Activated CD4-positive, CD25-positive, alpha-beta regulatory T cell treated with anti-CD3 and anti-CD28 coated beads, Interleukin-2, amount 50 U/mL, for 24 hours (primary cell): Measurements from ENCODE around the gene CNTRL.

Experiments used
- ATAC-seq, 2 donors: fragments of 150-1000 bp; cut with Tn5 transposase; one replicate each; pipeline ENCODE4 v1.10.0; 2021; ENCODE audit warnings: mild to moderate bottlenecking in 1 of 2, moderate library complexity in 1 of 2

Gene CNTRL

DNA sequence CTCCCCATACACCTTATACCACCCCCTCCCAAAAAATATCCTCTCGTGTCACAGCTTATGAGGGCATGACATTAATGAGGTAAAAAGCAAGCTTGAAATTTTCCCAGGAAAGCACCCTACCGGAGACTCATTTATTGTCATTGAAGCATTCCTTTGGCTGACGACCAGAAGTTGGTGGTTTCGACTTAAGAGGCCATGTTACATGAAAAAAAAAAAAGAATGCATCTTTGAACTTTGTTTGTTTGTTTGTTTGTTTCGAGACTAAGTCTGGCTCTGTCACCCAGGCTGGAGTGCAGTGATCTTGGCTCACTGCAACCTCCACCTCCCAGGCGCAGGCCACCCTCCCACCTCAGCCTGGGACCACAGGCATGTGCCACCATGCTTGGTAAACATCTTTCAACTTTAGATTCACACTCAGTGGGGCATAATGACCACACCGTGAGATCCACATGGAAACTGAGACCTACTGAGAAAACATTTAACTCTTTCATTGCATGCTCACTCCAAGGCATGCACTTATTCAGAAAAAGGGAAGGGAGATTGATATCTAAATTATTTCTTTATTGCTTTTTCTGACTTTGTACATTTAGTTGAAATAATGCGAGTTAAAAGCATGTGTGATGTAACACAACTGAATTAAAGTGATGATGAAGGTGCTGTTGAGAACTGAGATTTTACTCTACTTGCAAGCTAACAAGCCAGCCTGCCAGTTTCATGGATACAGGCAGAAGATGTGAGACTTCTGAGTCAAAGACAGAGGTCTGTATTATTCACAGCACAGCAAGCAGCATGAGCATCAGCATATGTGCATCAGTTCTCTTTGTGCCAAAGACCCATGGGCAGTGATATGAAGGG is 132.0 kb downstream of the CNTRL start:
- peak; percentile 44 to 64 for ATAC-seq

DNA sequence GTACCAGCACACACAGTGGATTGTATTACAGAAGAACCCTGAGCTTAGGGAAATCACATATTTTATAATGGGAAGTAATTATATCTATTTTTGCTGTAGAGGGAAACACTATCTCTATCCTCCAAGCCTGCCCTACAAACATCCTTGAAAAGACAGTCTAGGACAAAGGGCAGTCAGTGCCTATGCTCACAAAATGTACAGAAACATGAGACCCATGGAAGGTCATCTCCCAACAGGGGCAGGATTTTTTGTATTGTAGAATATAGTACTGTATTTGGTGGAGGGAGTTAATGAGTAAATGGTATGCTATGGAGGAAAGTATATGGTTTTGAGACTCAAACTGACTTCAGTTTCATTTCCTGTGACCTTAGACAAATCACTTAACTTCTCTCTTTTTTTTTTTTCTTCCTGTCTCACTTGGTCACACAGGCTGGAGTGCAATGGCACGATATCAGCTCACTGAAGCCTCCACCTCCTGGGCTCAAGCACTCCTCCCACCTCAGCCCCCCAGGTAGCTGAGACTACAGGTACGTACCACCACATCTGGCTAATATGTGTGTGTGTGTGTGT is 132.7 kb downstream of the CNTRL start:
- peak; percentile 74 for ATAC-seq

DNA sequence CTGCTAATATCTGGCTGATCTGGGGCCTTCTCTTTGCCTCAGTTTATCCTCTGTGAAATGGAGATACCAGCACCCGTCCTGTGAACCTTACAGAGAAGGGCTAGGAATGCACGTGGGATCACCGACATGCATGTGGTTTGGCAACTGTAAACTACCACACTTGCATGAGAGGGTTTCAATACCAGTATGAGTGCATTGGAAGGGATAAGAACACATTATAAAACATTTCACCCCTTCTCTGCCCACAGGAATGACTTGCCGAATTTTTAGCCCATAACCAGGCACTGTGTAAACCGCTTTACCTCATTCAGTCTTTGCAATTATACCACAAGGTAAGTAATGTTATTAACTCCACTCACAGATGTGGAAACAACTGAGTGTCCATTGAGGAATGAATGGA is 135.8 kb downstream of the CNTRL start:
- ATAC-seq = no peak

DNA sequence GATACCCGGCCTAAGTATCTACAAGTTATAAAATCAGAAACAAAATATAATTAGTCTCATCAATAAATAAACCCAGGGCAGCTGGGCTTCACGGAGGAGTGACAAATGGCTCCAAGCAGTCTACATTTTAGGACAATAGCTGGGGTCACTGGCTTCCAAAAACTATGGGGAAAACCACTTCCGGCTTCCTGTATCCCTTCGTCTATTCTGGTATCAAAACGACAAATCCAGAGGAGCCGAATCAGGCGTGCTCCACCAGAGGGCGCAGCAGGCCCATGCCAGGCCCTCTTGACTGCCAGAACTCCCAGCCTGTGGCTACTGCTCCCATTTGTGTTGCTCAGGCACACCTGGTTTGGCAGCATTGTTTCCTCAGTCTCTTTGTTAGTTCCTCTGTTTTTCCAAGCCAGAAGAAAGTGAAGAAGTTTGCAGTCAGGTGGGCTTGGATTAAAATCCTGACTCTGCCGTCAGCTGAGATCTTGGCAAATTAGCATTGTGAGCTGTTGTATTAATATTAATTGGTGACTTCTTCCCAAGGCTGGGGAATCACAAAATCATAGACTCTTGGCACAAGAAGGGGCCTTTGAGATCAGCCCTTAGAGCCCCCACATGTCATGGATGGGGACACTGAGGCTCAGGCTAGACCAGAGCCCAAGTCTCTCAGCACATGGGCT is 138.5 kb downstream of the CNTRL start:
- ATAC-seq = peak in 1 of 2 donors; percentile 66

DNA sequence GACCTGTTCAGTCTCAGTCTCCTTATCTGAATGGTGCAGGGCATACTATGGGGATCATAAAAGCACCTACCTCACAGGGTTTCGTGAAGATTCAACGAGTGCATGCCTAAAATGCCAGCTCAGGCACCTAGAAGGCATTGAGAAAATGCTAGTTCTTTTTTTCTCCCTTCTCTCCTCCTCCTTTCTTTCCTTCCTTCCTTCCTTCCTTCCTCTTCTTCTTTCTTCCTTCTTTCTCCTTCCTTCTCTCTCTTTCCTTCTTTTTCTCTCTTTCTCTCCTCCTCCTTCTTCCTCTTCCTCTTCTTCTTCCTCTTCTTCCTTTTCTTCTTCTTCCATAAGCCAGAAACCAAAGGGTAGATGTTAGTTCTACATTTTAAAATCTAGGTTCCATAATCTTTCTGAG is 139.2 kb downstream of the CNTRL start:
- ATAC-seq = no peak

DNA sequence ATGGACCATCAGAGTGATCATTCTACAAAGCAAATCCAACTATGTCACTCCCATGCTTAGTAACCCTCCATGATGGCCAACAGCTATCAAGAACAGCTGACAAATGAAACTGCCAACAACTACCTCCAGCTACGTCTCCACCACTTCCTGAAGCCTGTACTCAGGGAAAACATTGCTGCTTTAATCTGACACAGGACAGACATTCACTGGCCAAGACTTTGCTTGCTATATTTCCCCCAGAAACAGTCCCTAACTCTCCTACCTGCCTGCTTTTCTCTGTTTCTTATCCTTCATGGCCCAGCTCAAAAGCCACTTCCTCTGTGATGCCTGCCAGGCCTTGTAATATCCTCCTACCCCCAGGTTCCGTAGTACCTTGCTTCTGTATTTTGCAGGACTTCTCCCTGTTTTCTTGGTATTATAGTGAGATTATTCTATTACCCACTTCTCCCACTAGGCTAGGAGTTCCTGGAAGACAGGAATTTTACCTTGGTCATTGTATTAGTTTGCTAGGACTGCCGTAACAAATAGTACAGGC is 141.6 kb downstream of the CNTRL start:
- ATAC-seq = no peak

DNA sequence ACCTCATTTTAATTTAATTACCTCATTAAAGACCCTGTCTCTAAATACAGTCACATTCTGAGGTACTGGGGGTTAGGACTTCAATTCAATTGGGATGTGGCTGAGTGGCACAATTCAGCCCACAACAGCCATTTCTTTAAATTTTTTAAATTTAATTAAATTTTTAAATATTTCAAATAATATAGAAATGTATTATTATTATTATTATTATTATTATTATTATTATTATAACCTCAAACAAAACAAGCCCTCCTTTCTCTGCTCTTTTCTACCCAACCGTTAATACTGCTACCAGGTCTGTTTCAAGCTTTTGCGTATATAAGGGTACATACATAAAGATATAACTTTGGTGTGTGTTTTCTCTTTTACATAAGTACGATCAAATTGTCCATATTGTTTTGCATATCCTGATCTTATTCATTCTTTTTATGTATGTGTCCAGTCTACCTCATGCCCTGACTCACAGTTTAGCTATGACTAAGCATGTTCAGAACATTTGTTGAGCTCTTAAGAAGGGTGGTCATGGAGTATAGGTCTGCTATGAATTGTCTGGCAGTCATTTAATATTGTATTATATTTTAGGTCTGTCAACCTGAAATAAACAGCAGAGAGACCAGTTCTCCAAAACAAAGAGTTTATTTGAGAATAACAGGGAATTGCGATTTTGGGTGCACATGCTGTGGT is 143.0 kb downstream of the CNTRL start:
- ATAC-seq = peak; percentile 68 to 79

DNA sequence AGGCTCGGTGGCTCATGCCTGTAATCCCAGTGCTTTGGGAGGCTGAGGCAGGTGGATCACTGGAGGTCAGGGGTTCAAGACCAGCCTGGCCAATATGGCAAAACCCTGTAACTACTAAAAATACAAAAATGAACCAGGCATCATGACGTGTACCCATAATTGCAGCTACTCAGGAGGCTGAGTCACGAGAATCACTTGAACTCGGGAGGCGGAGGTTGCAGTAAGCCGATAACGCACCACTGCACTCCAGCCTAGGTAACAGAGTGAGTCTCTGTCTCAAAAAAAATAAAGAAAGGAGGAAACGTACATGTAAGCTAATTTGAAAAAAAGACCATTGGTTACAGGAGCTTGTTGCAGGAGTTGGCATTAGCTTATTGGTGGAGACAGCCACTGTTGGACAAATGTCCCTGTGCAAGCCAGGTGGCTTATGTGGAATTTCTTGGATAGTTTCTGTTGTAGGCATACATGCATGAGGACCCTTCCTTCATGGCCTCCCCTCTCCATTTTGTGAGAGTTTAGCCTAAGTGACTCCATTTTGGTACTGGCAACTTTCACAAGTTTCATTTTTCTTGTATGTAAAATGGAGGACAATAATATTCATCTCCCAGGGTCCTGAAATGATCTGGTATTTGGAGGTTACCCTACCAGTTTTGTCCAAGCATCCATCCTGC is 143.7 kb downstream of the CNTRL start:
- no peak for ATAC-seq

DNA sequence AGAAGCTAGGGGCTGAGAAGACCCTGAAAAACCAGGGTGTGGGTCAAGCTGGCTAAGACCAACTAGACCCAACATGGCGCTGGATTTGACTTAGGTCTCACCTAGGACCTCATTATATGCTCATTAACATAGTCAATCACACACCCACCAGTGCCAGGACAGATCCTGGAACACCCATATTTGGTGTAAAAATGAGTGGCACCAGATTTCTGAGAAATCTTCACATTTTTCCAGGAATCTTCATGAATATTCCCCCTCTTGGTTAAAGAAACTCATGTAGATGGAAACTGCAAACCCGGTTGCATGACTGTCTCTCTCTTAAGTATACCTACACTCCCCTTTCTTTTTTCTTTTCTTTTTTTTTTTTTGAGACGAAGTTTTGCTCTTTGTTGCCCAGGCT is 144.8 kb downstream of the CNTRL start:
- no peak for ATAC-seq

DNA sequence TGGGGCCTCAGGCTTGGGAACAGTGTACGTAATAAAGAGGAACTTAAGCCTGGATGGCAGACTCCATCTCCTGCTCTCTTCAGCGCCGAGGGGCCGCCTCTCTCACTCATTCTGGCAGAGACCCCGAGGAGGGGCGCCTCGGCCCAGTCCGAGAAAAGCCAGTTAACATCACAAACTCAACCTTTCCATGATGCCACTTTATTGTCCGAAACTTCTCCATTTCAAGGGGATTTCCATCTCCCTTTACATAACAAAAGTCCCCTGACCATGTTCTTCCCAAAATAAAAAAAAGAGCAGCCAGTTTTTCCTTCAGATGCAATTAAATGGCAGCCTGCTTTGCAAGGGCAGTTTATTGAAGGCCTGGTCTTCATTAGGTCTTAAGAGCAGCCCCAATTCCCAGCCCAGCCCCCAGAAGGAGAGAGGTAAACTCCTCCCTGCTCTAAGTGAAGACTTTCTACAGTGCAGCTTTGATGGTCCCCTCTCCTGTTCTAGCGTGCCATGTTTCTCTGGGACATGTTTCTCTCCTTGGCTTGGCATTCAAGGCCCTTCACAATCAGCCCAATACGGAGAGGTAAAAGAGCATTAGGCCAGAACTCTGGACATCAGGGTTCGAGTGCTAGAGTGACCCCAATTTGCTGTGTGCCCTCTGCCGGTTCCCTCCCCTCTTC is 146.4 kb downstream of the CNTRL start:
- no peak for ATAC-seq

DNA sequence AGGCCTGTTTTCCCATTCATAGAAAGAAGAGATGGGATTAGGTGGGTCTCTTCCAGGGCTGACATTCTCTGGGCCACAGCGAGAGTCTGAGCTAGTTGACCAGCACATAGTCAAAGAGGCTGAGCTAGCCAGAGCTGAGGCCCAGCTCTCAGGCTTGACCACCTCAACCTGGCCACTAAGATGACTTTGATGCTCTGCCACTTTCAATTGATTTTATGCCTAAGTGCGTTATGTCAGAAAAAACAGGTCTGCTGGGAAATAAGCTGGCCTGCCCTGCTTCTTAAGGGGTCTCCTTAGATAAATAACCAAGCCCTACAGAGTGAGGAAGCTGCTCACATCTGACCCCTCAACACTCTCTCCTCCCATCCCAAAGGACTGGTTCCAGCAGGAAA is 146.9 kb downstream of the CNTRL start:
- no peak for ATAC-seq

DNA sequence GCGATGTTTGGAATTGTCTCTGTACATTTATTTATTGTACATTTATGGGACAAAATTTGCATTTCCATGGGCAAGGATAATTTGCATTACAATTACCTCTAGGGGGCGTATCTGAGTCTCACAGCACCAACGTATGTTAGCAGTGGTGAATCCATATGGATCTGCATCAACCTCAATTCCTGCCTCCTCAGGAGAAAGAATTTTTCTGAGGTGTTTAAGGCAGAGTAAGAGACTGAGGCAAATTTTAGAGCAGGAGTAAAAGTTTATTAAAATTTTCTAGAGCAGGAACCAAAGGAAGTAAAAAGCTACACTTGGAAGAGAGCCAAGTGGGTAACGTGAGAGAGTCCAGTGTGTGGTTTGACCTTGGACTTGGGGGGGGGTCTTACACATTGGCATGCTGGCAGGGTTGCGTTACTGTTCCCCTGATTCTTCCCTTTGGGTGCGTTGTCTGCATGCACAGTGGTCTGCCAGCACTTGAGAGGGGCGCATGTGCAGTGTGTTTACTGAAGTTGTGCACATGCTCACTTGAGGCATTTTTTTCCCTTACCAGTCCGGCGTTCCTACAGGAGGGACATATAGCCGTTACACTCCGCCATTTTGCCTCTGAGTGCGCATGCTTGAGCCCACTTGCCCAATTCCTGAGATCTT is 147.9 kb downstream of the CNTRL start:
- no peak for ATAC-seq

DNA sequence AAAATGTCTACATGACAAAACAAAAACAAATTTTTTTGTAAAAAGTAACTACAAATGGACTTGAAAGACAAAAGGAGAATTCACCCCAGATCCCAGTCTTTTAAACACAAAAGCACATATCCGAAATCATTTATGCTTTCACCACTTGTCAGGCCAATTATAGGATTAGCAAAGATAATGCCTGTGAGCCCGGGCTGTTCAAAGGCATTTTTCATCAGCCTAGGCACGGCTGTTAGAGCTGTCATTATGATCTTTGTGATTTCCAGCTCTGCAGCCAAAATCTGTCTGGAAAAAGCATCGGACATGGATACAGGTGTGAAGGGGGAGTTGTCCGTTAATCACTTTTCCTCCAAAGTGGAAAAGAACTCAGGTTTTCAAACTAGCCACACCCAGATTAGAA is 150.5 kb downstream of the CNTRL start:
- ATAC-seq = no peak

DNA sequence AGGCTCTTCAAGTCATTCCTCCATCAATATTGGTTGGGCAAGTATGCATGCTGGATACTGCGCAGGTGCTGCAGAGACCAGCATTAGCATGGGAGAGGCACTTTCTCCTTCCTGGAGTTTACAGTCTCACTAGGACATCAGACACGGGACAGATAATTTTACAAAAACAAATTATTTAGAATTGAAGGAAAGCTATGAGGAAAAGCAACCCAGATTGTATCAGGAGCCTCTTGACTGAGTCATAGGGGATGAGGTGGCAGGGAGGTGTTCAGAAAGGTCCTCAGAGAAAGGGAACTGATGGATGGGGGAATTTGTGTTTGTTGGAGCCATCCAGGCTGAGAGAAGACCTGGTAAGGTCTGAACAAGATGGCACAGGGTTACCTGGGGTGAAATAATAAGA is 151.4 kb downstream of the CNTRL start:
- no peak for ATAC-seq
